K562 (cell line): Measurements from ENCODE around the gene ODAD4. TPM values are rescaled to one million over a fixed set of nuclear protein-coding genes. Genes with fewer than 3 reads are reported as not detected.

Experiments used
- ARHGAP35 ChIP-seq: fragments of 450-650 bp; IDR thresholded peaks from 2 replicates; pipeline ENCODE4 v1.6.1; 2018; ENCODE audit not compliant: partially characterized antibody
- CHD4 ChIP-seq: fragments of 200-600 bp; sonication (generic); IDR thresholded peaks from 3 replicates; pipeline ENCODE4 v1.6.1; 2012; ENCODE audit warnings: low read depth, mild to moderate bottlenecking, mixed read lengths, low read length, inconsistent platforms; ENCODE audit not compliant: insufficient read depth, insufficient replicate concordance, poor library complexity, severe bottlenecking
- CTCFL ChIP-seq: IDR thresholded peaks from 2 replicates; pipeline ENCODE4 v1.6.1; 2011; ENCODE audit warnings: borderline replicate concordance, low read depth, mild to moderate bottlenecking, moderate library complexity, low read length; ENCODE audit not compliant: insufficient read depth, poor library complexity, severe bottlenecking
- DPF2 ChIP-seq: fragments of 450-650 bp; IDR thresholded peaks from 2 replicates; pipeline ENCODE4 v1.6.1; 2016
- FOXP1 ChIP-seq: sonication (generic); formaldehyde crosslinking; IDR thresholded peaks from 2 replicates; pipeline ENCODE4 v1.8.0; 2022; ENCODE audit warnings: mild to moderate bottlenecking, missing genetic modification reagents
- HDAC2 ChIP-seq: fragments of 450-650 bp; IDR thresholded peaks from 2 replicates; pipeline ENCODE4 v1.6.1; 2016; ENCODE audit warnings: mild to moderate bottlenecking
- HMGN3 ChIP-seq: IDR thresholded peaks from 2 replicates; pipeline ENCODE4 v1.6.1; 2011; ENCODE audit warnings: borderline replicate concordance, low read depth, mild to moderate bottlenecking, mixed read lengths, low read length; ENCODE audit not compliant: insufficient read length; ENCODE audit errors: extremely low read depth
- JUND ChIP-seq, 2 experiments: IDR thresholded peaks; 2 replicates in 1 of 2; 3 replicates in 1 of 2; pipeline ENCODE4 v1.6.1; 2011; ENCODE audit warnings: borderline replicate concordance in 2 of 2, low read depth in 2 of 2, low read length in 2 of 2, improper control_type of control experiment in 1 of 2, missing biosample characterization in 1 of 2, missing genetic modification characterization in 1 of 2, missing genetic modification reagents in 1 of 2
- MNT ChIP-seq, 2 experiments: fragments of 450-650 bp; conservative IDR thresholded peaks; 2 replicates each; pipeline ENCODE4 v1.6.1; 2017; ENCODE audit warnings: mild to moderate bottlenecking in 2 of 2, moderate library complexity in 2 of 2
- RREB1 ChIP-seq: fragments of 250-450 bp; sonication (Bioruptor Pico); IDR thresholded peaks from 2 replicates; pipeline ENCODE4 v1.4.0; 2020
- SIX5 ChIP-seq, 2 experiments: IDR thresholded peaks; 2 replicates each; pipeline ENCODE4 v1.6.1; 2011; ENCODE audit warnings: low read length in 2 of 2, borderline replicate concordance in 1 of 2, low read depth in 1 of 2, mild to moderate bottlenecking in 1 of 2, moderate library complexity in 1 of 2; ENCODE audit not compliant: insufficient read depth in 1 of 2
- SMARCB1 ChIP-seq: IDR thresholded peaks from 2 replicates; pipeline ENCODE4 v1.6.1; 2011; ENCODE audit warnings: improper control_type of control experiment, low read depth; ENCODE audit not compliant: insufficient read length
- THAP7 ChIP-seq: fragments of 250-450 bp; sonication (Bioruptor Pico); IDR thresholded peaks from 2 replicates; pipeline ENCODE4 v1.5.0; 2021
- polyA plus RNA-seq, 8 experiments: library from polyadenylated mRNA; depleted of rRNA in 4 of 8; stranded (reverse) in 5 of 8; unstranded in 3 of 8; fragments of >200 nt; fragmentation: Nextera tagmentation in 2 of 8; fragmentation: Illumina TruSeq in 1 of 8; extraction: Ambion mirVana in 2 of 8; extraction: Trizol in 1 of 8; gene quantifications; 2 replicates each; pipeline versions ENCODE4 v1.2.1 to v1.2.3, GENCODE V29; 2011 to 2014; ENCODE audit warnings: inconsistent platforms in 1 of 8, missing spikeins in 1 of 8
- total RNA-seq, 7 experiments: library from RNA; depleted of rRNA in 6 of 7; stranded (reverse); fragments of >200 nt in 6 of 7; fragmentation: Illumina TruSeq in 2 of 7; extraction: Trizol in 2 of 7; gene quantifications; 2 replicates each; pipeline versions ENCODE4 v1.2.1 to v1.2.3, GENCODE V29; 2011 to 2021; ENCODE audit warnings: low replicate concordance in 1 of 7

The ODAD4 gene
- total and polyA plus RNA-seq, 9 of the 15 experiments (the other 6 are each of a cell fraction or from before 2014, with no cell fraction given): 0.09 to 0.98 (median 0.51) TPM

GRCh38 chr17:41930009-41930832 lies at the start of gene ODAD4 (continued):
- TF ChIP-seq THAP7 (CRISPR knock-in tag) (peak; percentile 67; the same call in 1 of the 2 replicates), ARHGAP35 (no peak), CHD4 (peak; percentile 36), FOXP1 (CRISPR knock-in tag) (peak; percentile 68; the same call in 1 of the 2 replicates), DPF2 (peak; percentile 63; the same call in 1 of the 2 replicates), JUND (IDR thresholded peaks at IDR 0.05; ENCODE audit: borderline replicate concordance, low read depth, low read length) (peak; percentile 47; the same call in 1 of the 2 replicates), JUND (tag; IDR thresholded peaks at IDR 0.05; ENCODE audit: borderline replicate concordance, low read depth, low read length) (peak; percentile 60; the same call in 2 of the 3 replicates), HDAC2 (peak; percentile 84), RREB1 (CRISPR knock-in tag) (0 out of 2 replicates have a peak, but pooled peaks have one; percentile 34), SMARCB1 (no peak), HMGN3 (no peak), SIX5 (IDR thresholded peaks at IDR 0.05; ENCODE audit: borderline replicate concordance in 1 of 2, insufficient read depth in 1 of 2, low read depth in 1 of 2, low read length in 2 of 2) (no peak), CTCFL (peak; percentile 72), MNT (conservative IDR thresholded peaks at IDR 0.05) (peak; percentile 63 to 80)
